Panc1 (cell line): Measurements from ENCODE around the gene ZFHX3.

Experiments used
- POLR2AphosphoS5 ChIP-seq: IDR thresholded peaks from 2 replicates; pipeline ENCODE4 v1.6.1; 2012; ENCODE audit warnings: mild to moderate bottlenecking, low read depth, low read length, moderate library complexity
- SIN3A ChIP-seq: IDR thresholded peaks from 2 replicates; pipeline ENCODE4 v1.6.1; 2012; ENCODE audit warnings: low read depth, mild to moderate bottlenecking, low read length, moderate library complexity, borderline replicate concordance; ENCODE audit not compliant: insufficient read depth
- TF ChIP-seq, protein P1 (sequence below): fragments of 450-650 bp; IDR thresholded peaks from 2 replicates; pipeline ENCODE4 v1.5.1; 2017; ENCODE audit warnings: mild to moderate bottlenecking

DNA sequence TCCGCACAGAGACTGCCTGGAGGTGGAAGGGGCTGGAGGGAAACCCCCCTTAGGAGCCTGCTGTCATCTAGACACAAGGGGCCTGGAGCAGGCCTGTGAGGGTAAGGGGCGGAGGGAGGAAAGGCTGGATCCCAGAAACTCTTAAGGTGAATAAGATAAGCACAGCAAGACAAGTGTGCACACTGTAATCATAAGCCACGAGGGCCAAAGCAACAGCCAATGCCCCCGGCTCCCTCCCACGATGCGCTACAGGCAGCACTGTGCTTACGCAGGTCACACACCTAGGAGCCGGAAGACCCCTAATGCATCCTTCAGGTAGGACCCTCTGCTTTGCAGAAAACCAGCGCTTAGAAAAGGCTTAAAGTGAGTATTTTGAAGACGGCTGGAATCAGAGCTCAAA lies 24.6 kb downstream of the ZFHX3 start:
- TF ChIP-seq, protein P1, sequence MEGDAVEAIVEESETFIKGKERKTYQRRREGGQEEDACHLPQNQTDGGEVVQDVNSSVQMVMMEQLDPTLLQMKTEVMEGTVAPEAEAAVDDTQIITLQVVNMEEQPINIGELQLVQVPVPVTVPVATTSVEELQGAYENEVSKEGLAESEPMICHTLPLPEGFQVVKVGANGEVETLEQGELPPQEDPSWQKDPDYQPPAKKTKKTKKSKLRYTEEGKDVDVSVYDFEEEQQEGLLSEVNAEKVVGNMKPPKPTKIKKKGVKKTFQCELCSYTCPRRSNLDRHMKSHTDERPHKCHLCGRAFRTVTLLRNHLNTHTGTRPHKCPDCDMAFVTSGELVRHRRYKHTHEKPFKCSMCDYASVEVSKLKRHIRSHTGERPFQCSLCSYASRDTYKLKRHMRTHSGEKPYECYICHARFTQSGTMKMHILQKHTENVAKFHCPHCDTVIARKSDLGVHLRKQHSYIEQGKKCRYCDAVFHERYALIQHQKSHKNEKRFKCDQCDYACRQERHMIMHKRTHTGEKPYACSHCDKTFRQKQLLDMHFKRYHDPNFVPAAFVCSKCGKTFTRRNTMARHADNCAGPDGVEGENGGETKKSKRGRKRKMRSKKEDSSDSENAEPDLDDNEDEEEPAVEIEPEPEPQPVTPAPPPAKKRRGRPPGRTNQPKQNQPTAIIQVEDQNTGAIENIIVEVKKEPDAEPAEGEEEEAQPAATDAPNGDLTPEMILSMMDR = no peak
- no peak for TF ChIP-seq POLR2AphosphoS5
- TF ChIP-seq SIN3A = no peak
